GM12878 (cell line): Measurements from ENCODE around the gene ARMC8.

Experiments used
- POLR2AphosphoS5 ChIP-seq: IDR thresholded peaks from 2 replicates; pipeline ENCODE4 v1.6.1; 2011; ENCODE audit warnings: mild to moderate bottlenecking, low read length, inconsistent platforms
- RBBP5 ChIP-seq: fragments of 200-600 bp; sonication (generic); conservative IDR thresholded peaks from 2 replicates; pipeline ENCODE4 v1.6.1; 2016

DNA sequence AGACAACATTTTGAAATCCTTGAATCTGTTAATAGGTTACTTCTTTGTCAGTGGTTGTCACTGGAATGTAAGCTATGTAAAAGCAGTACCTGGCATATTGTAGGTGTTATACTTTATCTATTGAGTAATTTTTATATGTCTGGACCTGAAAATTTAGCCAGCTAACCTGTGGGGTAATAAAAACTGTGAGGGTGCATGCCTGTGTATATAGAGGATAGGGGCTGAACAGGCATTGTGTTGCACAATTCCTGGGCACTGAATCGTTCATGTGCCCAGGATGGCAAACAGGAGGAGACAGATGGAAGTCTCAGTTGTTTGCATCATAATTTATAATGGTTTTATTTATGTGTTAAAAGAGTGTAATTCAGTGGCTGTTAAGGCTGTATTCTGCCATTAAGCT lies 67.1 kb downstream of the ARMC8 start:
- TF ChIP-seq RBBP5 (no peak), POLR2AphosphoS5 (no peak)
